ENCODE data around the gene RNF157. TPM values are rescaled to one million over a fixed set of nuclear protein-coding genes. Genes with fewer than 3 reads are reported as not detected.

The RNF157 gene
- total RNA-seq, 1 donor from 2014 or later: 17.8 TPM

DNA sequence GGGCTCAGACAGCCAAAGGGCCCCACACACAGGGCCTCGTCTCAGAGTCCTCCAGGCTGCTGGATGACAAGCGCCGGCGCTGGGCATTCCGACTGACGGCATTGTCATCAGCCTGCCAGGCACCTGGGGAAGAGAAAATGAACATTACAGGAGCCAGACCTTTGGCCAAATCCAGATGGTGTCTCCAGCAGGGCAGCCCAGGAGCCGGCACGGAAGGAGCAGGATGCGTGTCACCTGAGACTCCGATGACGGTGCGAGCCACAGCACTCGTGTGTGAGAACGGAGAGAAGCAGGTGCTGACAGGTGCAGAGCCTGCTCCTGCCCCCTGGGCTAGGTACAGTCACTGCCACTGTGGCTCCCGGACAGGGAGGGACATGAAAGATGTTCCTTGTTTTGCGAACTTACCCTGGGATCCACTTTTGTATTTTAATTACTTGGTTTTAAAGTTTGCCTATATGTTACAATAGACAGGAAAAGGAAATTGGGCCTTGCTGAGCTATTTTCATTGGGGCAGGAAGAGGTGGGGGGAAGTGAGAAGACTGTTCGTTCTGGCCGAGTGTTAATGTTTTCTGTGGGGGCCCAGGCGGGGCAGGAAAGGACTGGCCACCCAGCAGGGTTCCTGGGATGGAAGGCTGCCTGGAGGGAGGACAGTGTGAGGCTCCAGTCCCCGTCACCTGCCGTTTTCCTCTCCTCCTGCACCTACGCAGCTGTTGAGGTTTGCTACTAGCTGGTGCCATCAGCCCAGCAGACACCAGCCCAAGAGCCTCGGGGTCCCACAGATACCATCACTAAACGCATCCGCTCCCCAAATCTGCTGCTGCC, 94.9 kb downstream of the RNF157 start:
- Mint-ChIP-seq H3K4me3 (ENCODE audit: unreplicated experiment) (no peak overlapping the region), H3K4me1 (ENCODE audit: low read depth, unreplicated experiment) (peaks cover 16% of the 10 kb centered on the region), H3K9me3 (ENCODE audit: unreplicated experiment) (peaks cover 4% of the 10 kb centered on the region), H3K27me3 (ENCODE audit: unreplicated experiment) (peaks cover 11% of the 10 kb centered on the region), H3K27ac (ENCODE audit: unreplicated experiment) (no peak overlapping the region), H3K36me3 (ENCODE audit: unreplicated experiment) (no peaks in the 10 kb centered on the region)
- TF ChIP-seq, protein P1, sequence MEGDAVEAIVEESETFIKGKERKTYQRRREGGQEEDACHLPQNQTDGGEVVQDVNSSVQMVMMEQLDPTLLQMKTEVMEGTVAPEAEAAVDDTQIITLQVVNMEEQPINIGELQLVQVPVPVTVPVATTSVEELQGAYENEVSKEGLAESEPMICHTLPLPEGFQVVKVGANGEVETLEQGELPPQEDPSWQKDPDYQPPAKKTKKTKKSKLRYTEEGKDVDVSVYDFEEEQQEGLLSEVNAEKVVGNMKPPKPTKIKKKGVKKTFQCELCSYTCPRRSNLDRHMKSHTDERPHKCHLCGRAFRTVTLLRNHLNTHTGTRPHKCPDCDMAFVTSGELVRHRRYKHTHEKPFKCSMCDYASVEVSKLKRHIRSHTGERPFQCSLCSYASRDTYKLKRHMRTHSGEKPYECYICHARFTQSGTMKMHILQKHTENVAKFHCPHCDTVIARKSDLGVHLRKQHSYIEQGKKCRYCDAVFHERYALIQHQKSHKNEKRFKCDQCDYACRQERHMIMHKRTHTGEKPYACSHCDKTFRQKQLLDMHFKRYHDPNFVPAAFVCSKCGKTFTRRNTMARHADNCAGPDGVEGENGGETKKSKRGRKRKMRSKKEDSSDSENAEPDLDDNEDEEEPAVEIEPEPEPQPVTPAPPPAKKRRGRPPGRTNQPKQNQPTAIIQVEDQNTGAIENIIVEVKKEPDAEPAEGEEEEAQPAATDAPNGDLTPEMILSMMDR (IDR thresholded peaks at IDR 0.05; ENCODE audit: partially characterized antibody, unreplicated experiment): no peak
- no peak for DNase-seq

DNA sequence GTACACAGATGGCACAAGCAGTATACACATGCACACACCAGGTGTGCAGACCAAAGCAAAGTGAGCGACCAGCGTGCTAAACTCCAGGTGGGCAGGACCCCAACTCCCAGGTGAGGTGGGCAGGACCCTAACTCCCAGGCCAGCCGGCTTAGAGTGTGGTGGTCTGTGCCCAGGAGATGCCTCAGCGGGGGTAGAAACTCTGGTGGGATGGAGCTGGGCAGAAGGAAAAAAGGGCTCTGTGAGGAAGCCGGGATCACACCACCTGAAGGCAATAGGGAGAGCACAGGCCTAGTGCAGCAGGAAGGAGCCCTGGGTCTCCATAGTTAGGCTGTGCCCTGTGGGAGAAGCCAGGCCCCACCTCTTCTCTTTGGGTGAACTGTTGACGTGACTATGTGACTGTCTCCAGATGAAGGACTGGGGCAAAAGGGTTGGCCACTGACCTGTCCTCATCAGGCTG, 97.7 kb downstream of the RNF157 start:
- peaks cover 18% of the 10 kb centered on the region for H3K27me3 Mint-ChIP-seq (ENCODE audit: unreplicated experiment)
- TF ChIP-seq, protein P1 (IDR thresholded peaks at IDR 0.05; ENCODE audit: partially characterized antibody, unreplicated experiment): no peak
- peaks cover 5% of the 10 kb centered on the region for H3K9me3 Mint-ChIP-seq (ENCODE audit: unreplicated experiment)
- peak overlapping the region; percentile 82 for H3K4me3 Mint-ChIP-seq (ENCODE audit: unreplicated experiment)
- no peak overlapping the region for H3K27ac Mint-ChIP-seq (ENCODE audit: unreplicated experiment)
- peaks cover 18% of the 10 kb centered on the region for H3K4me1 Mint-ChIP-seq (ENCODE audit: low read depth, unreplicated experiment)
- DNase-seq: no peak
- H3K36me3 Mint-ChIP-seq (ENCODE audit: unreplicated experiment): no peaks in the 10 kb centered on the region

DNA sequence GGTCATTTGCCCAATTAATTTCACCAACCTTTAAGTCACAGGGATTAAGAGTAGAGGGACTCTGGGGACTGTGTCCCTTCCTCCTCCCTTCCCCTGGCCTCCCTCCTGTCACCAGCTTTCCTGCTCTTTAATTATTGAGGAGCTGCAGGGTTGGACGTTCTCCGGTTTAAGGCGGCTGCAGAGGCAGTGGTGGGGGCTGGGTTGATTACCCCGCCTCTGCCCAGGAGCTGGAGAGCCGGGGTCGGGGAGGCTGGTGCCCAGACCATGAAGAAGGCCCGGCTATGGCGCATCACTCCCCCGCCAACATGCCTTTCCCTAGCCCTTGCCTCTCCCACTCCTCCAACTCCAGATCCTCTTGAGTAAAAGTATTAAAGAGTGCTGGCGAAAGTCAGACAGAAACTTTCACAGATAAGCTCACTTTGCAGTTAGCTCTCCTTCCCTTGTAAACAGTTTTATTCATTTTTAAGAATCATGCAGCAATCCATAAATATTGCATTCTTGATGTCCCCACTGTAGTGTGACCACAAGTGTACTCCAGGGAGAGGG, 98.2 kb downstream of the RNF157 start:
- H3K36me3 Mint-ChIP-seq (ENCODE audit: unreplicated experiment): no peaks in the 10 kb centered on the region
- H3K4me1 Mint-ChIP-seq (ENCODE audit: low read depth, unreplicated experiment): peaks cover 18% of the 10 kb centered on the region
- no peak for DNase-seq
- H3K9me3 Mint-ChIP-seq (ENCODE audit: unreplicated experiment): peaks cover 5% of the 10 kb centered on the region
- H3K27me3 Mint-ChIP-seq (ENCODE audit: unreplicated experiment): peaks cover 18% of the 10 kb centered on the region
- TF ChIP-seq, protein P1 (IDR thresholded peaks at IDR 0.05; ENCODE audit: partially characterized antibody, unreplicated experiment): no peak
- no peak overlapping the region for H3K27ac Mint-ChIP-seq (ENCODE audit: unreplicated experiment)
- peak overlapping the region; percentile 82 for H3K4me3 Mint-ChIP-seq (ENCODE audit: unreplicated experiment)

DNA sequence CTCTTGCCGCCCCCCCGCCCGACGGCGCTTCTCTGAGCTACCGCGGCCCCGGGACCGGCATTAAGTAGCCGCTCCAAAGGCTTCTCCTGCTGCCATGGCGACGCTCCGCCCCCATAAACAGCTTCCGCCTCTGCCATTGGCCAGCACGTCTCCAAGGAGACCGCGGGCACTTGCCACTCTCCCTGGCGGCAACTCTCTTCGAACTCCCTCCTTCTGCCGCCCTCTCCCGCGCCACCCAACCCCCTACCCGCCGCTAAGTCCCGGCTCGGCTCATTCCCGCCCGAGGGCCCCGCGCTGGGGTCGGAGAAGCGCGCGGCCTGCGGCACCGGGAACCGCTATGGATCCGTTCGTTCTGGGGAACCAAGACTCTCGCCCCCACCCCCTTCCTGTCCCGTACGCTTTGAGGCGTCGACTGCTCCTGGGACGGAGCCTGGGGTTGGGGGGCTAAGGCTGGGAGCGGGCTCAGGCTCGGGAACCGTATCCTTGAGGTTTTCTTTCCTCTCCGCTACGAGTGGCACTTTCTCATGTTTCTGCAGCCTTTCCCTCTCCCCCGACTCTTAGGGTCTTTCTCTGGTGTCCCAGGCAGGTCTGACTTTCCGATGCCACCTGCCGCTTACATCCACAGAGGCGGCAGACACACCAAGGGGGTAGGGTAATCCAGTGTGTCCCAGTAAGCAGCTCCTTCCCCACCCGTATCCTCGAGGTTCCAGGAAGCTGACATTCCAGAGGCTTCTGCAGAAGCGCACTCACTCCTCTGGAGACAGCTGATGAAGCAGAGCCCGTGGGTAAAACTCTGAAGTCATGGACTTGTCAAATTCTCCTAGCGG, 98.9 kb downstream of the RNF157 start, which contains the start of gene FOXJ1:
FOXJ1 (minus strand) TSS at position 34 of the 827 bp plus-strand sequence. CDS start 850 bp downstream, outside the sequence.
- no peak within 1 kb of the TSS for H3K27ac Mint-ChIP-seq (ENCODE audit: unreplicated experiment)
- TF ChIP-seq, protein P1 (IDR thresholded peaks at IDR 0.05; ENCODE audit: partially characterized antibody, unreplicated experiment): no peak
- H3K9me3 Mint-ChIP-seq (ENCODE audit: unreplicated experiment): peaks cover 5% of the 10 kb centered on the region
- H3K36me3 Mint-ChIP-seq (ENCODE audit: unreplicated experiment): no peaks in the 10 kb centered on the region
- peak; percentile 90 for DNase-seq
- peaks cover 22% of the 10 kb centered on the region for H3K27me3 Mint-ChIP-seq (ENCODE audit: unreplicated experiment)
- H3K4me3 Mint-ChIP-seq (ENCODE audit: unreplicated experiment): peak within 1 kb of the TSS; percentile 82
- H3K4me1 Mint-ChIP-seq (ENCODE audit: low read depth, unreplicated experiment): peaks cover 18% of the 10 kb centered on the region
